ENCODE measurements around the gene PSRC1. TPM values are rescaled to one million over a fixed set of nuclear protein-coding genes. Genes with fewer than 3 reads are reported as not detected.

The PSRC1 gene
- total RNA-seq, 3 donors from 2014 or later: 0.24 to 0.51 (median 0.37) TPM

GRCh38 chr1:109283748-109284600 is 1.0 kb upstream of the PSRC1 start:
- H3K4me1 Mint-ChIP-seq (ENCODE audit: low read depth): peaks cover 14% of the 10 kb centered on the region
- no peaks in the 10 kb centered on the region for H3K9me3 Mint-ChIP-seq
- peak overlapping the region; percentile 94 for H3K4me3 Mint-ChIP-seq
- no peaks in the 10 kb centered on the region for H3K36me3 Mint-ChIP-seq (ENCODE audit: insufficient read depth)
- DNase-seq (no peak), ATAC-seq (peak in 1 of 2 donors; percentile 3)
- H3K27me3 Mint-ChIP-seq (ENCODE audit: low read depth): peaks cover 6% of the 10 kb centered on the region

DNA sequence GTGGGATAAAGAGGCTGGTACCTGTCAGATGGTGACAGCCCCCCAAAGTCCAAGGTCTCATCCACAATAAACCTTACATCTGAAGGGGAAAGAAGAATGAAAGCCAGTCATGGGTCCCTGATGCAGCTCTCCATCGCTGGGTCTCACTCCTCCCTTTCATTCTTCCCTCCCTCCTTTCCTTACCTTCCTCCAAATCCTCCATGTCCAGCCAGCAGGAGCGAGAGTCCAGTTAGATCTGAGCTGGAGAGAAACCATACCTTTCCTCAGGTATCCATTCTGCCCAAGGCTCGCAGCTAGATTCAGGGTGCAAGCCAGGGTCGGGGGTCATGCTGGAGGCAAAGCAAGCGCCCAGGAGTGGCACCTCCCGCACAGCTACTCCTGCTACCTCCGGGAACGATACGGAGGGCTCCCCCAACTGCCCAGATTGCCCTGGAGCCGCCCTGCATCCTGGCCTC is 421 bp downstream of the PSRC1 start:
- ATAC-seq (no peak), DNase-seq (no peak)
- H3K27me3 Mint-ChIP-seq (ENCODE audit: low read depth): no peaks in the 10 kb centered on the region
- H3K4me1 Mint-ChIP-seq (ENCODE audit: low read depth): peaks cover 14% of the 10 kb centered on the region
- H3K36me3 Mint-ChIP-seq (ENCODE audit: insufficient read depth): no peaks in the 10 kb centered on the region
- peak overlapping the region; percentile 94 for H3K4me3 Mint-ChIP-seq
- no peaks in the 10 kb centered on the region for H3K9me3 Mint-ChIP-seq

DNA sequence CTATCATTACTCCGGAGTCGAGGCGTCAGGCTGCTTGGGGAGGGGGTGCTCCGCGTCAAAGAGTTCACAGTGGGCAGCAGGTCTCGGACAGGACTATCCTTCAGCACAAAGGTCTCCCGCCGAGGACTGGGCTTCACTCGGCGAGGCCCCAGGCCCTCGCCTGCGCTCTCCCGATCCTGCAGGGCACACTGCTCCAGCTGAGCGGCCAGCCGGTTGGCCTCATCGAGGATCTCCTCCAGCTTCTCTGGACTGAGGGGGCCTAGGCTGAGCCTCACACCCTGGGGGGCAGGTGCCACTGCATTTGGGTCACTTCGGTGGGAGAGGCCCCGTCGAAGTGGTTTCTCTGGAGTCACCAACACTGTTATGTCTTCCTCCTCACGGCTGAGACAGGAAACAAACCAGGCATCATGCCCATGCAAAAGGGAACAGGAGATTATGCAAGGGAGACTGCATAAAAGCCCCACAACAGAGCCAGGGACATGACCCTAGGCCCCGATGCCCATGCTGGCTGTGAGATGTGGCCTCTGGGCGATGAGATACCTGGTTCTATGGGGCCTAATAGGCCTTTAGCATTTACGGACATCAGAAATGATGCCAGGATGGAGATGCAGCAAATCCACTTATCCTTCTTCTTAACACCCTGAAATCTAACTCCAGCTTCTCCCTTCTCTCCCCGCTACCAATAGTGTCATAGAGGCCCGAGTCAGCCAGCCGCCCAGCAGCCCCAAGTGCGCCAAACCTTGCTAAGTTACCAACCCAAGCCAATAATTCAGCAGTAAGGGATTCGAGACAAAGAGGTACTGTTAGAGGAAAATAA is 1.1 kb downstream of the PSRC1 start:
- H3K4me1 Mint-ChIP-seq (ENCODE audit: low read depth): peaks cover 14% of the 10 kb centered on the region
- no peaks in the 10 kb centered on the region for H3K9me3 Mint-ChIP-seq
- DNase-seq (no peak), ATAC-seq (no peak)
- peak overlapping the region; percentile 94 for H3K4me3 Mint-ChIP-seq
- no peaks in the 10 kb centered on the region for H3K27me3 Mint-ChIP-seq (ENCODE audit: low read depth)
- H3K36me3 Mint-ChIP-seq (ENCODE audit: insufficient read depth): no peaks in the 10 kb centered on the region

DNA sequence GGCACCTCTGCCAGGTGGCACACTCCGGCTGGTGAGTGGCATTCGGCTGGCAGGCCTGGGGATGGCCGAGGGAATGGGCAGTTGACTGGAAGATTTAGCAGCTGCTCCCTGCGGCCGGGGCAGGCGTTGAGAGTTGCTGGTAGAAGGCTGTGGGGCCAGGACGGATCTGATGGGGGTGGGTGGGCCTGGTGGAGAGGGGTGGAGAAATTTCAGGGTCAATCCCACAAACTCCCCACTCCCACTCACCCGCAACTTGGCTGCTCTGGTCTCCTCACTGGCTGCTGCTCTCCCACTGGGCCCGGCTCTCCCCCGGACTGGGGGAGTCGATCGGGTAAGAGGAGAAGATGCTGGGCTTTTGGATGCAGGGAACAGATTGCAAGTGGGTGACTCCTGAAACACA is 2.1 kb downstream of the PSRC1 start:
- H3K4me3 Mint-ChIP-seq: no peak overlapping the region
- no peaks in the 10 kb centered on the region for H3K27me3 Mint-ChIP-seq (ENCODE audit: low read depth)
- H3K4me1 Mint-ChIP-seq (ENCODE audit: low read depth): peaks cover 14% of the 10 kb centered on the region
- no peaks in the 10 kb centered on the region for H3K36me3 Mint-ChIP-seq (ENCODE audit: insufficient read depth)
- DNase-seq: no peak
- no peak for ATAC-seq
- H3K9me3 Mint-ChIP-seq: no peaks in the 10 kb centered on the region

DNA sequence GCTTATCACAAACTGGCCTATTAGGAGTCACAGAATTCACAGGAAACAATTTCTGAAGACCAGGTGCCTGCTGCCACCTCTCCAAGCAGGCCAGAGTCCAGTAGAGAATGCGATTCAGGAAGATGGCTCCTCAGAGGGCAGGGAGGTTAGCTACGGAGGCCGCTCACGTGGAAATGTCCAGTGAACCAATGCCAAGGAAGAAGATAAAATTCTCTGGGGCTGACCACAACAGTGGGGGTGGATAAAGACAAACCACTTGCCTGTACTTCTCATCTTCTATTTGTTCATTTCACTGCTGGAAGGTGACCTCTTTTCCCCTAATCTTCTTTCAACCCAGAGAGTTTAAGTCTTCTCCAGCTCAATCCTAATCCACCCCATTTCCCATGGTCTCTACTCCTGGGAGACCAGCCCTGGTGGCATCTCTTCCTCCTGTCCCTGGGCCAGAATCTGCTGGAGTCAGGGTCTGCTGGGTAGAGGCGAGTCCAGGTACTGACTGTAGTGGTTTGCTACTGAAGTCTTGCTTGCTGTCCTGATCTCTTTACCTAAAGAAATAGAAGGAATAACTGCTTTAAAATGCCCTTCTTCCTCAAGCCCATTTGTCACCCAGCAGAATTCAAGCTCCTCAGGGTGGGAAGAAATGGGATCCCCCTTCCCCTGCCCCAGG is 3.2 kb downstream of the PSRC1 start:
- Mint-ChIP-seq H3K4me3 (no peak overlapping the region), H3K36me3 (ENCODE audit: insufficient read depth) (no peaks in the 10 kb centered on the region), H3K4me1 (ENCODE audit: low read depth) (peaks cover 14% of the 10 kb centered on the region)

DNA sequence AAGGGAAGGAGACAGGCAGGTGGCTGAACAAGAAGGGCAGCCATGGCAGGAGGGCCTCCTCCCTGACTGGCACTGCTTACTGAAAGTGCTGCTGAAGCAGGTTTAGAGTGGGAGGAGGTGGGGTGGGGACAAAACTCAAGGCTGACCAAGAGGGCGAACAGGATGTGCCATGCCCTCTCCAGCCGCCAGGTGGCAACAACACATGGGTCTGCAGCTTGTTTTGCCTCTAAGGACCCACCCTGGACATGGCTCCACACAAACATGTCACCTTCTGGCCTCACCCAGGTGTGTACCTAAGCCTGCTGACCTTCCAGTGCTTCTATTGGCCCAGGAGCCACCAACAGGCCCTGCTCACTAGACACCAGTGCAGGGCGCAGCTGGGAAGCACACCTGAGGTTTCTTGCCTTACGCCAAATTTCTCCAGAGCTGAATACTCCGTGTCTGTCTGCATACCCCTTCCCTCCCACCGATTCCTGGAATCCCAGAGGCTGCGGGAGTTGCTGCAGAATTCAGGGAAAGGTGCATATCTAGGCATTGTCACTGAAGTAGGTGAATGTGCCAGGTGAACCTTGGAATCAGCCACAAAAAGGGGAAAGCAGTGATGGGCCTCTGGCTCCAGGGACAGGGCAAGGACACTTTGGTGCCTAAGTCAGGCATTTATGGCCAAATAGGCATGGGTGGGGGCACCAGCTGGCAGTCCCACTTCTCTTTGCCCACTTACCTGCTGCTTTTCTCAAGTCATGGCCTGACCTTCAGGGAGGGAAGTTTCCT is 5.3 kb downstream of the PSRC1 start:
- Mint-ChIP-seq H3K4me3 (no peak overlapping the region), H3K4me1 (ENCODE audit: low read depth) (peaks cover 6% of the 10 kb centered on the region), H3K9me3 (no peaks in the 10 kb centered on the region), H3K27me3 (ENCODE audit: low read depth) (no peaks in the 10 kb centered on the region), H3K36me3 (ENCODE audit: insufficient read depth) (no peaks in the 10 kb centered on the region)
- DNase-seq: peak; percentile 61
- peak; percentile 71 to 73 for ATAC-seq

More for the DNA sequence above, 3.2 kb downstream of the PSRC1 start:
- DNase-seq: no peak
- ATAC-seq: no peak
- Mint-ChIP-seq H3K27me3 (ENCODE audit: low read depth) (no peaks in the 10 kb centered on the region), H3K9me3 (no peaks in the 10 kb centered on the region)

DNA sequence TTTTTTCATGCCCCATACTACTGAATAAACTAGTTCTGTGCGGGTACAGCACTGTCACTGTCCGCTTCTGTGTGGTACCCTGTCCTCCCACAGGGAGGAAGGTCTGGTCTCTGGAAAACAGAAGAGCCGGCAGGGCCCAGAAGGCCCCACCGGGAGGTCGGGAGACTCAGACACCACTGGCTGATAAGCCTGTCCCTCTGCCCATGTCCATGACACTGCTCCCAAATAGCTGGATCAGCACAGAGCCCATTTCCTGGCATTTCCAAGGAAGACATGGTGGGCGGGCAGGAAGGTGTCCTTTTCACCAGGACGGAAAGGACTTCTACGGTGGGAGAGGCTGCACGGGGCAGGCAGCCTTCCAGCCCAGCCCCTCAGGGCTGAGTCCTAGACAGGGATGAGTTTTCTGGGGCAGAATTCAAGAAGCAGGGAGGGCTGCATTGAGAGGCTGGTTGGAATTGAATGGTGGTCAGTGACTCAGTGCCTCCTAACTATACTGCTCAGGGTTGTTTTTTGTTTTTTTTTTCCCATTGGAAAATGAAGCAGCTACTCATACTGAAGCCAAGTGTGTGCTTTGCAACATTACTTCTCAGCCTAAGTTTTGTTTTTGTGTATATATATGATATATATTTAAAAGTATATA is 7.1 kb downstream of the PSRC1 start:
- H3K36me3 Mint-ChIP-seq (ENCODE audit: insufficient read depth): no peaks in the 10 kb centered on the region
- no peak for ATAC-seq
- peaks cover 2% of the 10 kb centered on the region for H3K4me1 Mint-ChIP-seq (ENCODE audit: low read depth)
- no peaks in the 10 kb centered on the region for H3K27me3 Mint-ChIP-seq (ENCODE audit: low read depth)
- no peaks in the 10 kb centered on the region for H3K9me3 Mint-ChIP-seq
- no peak overlapping the region for H3K4me3 Mint-ChIP-seq
- DNase-seq: no peak

DNA sequence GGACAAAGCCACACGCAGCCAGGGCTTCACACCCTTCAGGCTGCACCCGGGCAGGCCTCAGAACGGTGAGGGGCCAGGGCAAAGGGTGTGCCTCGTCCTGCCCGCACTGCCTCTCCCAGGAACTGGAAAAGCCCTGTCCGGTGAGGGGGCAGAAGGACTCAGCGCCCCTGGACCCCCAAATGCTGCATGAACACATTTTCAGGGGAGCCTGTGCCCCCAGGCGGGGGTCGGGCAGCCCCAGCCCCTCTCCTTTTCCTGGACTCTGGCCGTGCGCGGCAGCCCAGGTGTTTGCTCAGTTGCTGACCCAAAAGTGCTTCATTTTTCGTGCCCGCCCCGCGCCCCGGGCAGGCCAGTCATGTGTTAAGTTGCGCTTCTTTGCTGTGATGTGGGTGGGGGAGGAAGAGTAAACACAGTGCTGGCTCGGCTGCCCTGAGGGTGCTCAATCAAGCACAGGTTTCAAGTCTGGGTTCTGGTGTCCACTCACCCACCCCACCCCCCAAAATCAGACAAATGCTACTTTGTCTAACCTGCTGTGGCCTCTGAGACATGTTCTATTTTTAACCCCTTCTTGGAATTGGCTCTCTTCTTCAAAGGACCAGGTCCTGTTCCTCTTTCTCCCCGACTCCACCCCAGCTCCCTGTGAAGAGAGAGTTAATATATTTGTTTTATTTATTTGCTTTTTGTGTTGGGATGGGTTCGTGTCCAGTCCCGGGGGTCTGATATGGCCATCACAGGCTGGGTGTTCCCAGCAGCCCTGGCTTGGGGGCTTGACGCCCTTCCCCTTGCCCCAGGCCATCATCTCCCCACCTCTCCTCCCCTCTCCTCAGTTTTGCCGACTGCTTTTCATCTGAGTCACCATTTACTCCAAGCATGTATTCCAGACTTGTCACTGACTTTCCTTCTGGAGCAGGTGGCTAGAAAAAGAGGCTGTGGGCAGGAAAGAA is 8.1 kb downstream of the PSRC1 start:
- H3K36me3 Mint-ChIP-seq (ENCODE audit: insufficient read depth): peaks cover 2% of the 10 kb centered on the region
- H3K4me3 Mint-ChIP-seq: no peak overlapping the region
- no peaks in the 10 kb centered on the region for H3K9me3 Mint-ChIP-seq
- ATAC-seq (no peak), DNase-seq (no peak)
- H3K4me1 Mint-ChIP-seq (ENCODE audit: low read depth): peaks cover 2% of the 10 kb centered on the region
- H3K27me3 Mint-ChIP-seq (ENCODE audit: low read depth): no peaks in the 10 kb centered on the region

DNA sequence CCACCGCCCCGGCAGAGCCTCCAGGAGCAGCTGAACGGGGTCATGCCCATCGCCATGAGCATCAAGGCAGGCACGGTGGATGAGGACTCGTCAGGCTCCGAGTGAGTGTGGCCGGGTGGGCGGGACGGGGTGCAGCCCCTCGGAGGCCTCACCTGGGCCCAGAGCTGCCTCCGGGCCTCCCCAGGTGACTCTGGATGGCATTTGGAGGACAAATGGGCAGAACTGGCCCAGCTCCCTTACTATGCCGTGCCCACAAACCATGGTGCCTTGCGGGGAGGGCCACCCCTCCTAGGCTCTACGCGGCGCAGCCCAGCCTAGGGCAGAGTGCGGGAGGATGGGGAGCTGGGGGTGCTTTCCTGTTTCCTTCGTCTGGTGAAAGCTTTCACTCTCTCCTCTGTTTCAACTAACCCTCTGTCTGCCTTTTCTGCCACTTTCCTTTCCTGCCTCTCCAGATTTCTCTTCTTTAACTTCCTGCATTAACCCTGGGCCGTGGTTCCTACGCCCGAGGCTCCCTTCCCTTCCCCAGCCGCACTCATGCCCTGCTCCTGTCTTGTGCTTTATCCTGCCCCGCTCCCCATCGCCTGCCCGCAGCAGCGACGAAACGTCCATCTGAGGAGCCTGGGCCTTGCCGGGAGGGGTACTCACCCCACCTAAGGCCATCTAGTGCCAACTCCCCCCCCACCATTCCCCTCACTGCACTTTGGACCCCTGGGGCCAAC is 9.2 kb downstream of the PSRC1 start:
- Mint-ChIP-seq H3K27me3 (ENCODE audit: low read depth) (no peaks in the 10 kb centered on the region), H3K9me3 (no peaks in the 10 kb centered on the region), H3K4me3 (no peak overlapping the region), H3K4me1 (ENCODE audit: low read depth) (peaks cover 2% of the 10 kb centered on the region), H3K36me3 (ENCODE audit: insufficient read depth) (peaks cover 3% of the 10 kb centered on the region)
- ATAC-seq (no peak), DNase-seq (no peak)

DNA sequence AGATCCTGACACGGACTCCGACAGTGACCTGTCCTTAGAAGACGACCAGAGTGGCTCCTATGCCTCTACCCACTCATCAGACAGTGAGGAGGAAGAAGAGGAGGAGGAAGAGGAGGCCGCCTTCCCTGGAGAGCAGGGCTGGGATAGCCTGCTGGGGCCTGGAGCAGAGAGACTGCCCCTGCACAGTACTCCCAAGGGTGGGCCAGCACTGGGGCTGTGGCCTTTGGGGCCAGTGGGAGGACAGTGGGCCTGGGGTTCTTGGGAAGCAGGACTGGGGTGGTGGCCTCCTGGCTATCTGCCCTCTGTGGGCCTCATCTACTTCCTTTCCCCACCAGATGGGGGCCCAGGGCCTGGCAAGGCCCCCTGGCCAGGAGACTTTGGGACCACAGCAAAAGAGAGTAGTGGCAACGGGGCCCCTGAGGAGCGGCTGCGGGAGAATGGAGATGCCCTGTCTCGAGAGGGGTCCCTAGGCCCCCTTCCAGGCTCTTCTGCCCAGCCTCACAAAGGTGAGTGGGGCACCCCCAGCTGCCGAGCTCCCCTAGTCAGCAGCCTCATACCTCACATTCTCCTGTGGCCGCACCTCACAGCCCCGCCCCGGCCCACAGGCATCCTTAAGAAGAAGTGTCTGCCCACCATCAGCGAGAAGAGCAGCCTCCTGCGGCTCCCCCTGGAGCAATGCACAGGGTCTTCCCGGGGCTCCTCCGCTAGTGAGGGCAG is 10.0 kb downstream of the PSRC1 start:
- H3K4me1 Mint-ChIP-seq (ENCODE audit: low read depth): peaks cover 2% of the 10 kb centered on the region
- ATAC-seq: no peak
- no peaks in the 10 kb centered on the region for H3K27me3 Mint-ChIP-seq (ENCODE audit: low read depth)

GRCh38 chr1:109272021-109272799 is 10.7 kb downstream of the PSRC1 start:
- Mint-ChIP-seq H3K27me3 (ENCODE audit: low read depth) (no peaks in the 10 kb centered on the region), H3K9me3 (no peaks in the 10 kb centered on the region), H3K4me3 (no peak overlapping the region), H3K36me3 (ENCODE audit: insufficient read depth) (peaks cover 3% of the 10 kb centered on the region), H3K4me1 (ENCODE audit: low read depth) (peaks cover 2% of the 10 kb centered on the region)
- ATAC-seq: no peak
- no peak for DNase-seq

More for the DNA sequence above, 10.0 kb downstream of the PSRC1 start:
- Mint-ChIP-seq H3K36me3 (ENCODE audit: insufficient read depth) (peaks cover 3% of the 10 kb centered on the region), H3K9me3 (no peaks in the 10 kb centered on the region), H3K4me3 (no peak overlapping the region)
- DNase-seq: no peak

Measured in activated T-cell treated with anti-CD3 and anti-CD28 coated beads, Interleukin-2, amount 50 U/mL, for 4 hours (primary cell).